Measurements from ENCODE around the gene PHLDA3. TPM values are rescaled to one million over a fixed set of nuclear protein-coding genes. Genes with fewer than 3 reads are reported as not detected.

Gene PHLDA3
- 8.8 and 9.2 TPM in 2 replicates for total RNA-seq

DNA sequence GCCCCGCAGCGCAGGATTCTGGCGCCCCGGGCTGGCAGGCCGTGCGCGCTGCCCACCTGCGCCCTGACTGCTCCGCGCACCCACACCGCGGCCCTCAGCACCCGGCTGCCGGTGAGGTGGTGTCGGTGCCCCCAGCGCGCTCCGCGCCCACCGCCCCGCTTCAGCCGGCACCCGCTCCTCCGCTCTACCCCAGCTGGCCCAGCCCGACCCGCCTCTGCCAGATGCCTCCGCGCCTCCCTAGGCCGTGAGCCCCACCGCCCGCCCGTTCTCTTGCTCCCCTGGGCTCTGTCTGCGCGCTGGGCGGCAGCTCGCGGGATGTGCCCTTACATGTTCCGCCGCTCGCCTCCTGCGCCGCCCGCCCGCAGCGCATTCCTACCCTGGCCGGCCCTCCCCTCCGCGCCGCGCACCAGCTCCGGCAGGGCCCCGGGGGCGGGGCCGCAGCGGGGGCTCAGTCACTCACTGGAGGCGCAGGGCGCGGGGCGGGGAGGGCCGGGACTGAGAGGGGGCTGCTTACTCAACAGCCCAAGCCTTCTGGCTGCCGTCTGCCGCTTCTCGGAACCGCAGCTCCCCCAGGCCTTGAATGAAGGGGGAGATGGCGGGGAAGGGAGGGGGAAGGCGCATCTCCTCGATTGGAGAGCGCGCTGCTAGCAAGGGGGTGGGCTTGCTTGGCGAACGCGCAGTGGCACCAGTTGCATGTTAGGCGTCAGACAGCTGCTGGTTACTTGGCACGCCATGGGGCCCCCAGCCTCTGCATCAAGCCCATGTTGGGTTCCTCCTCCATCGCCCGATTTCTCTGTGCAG, at the start of gene PHLDA3:
Gene PHLDA3 (minus strand): TSS at position 345 of the 801 bp plus-strand sequence. CDS start 402 bp downstream, outside the sequence.
- no peaks in the 10 kb centered on the region for H3K9me3 Mint-ChIP-seq
- DNase-seq (ENCODE audit: low spot score) = peak; percentile 62
- peaks cover 12% of the 10 kb centered on the region for H3K4me1 Mint-ChIP-seq (ENCODE audit: low read depth)
- H3K27ac Mint-ChIP-seq = no peak within 1 kb of the TSS
- intact Hi-C loops (cut with micrococcal nuclease) = loop anchor here (2.0 kb wide), 1 partner anchor 14 kb away; no protein-coding TSS in a partner anchor
- H3K27me3 Mint-ChIP-seq (ENCODE audit: low read depth) = peaks cover 27% of the 10 kb centered on the region
- peak within 1 kb of the TSS; percentile 81 for H3K4me3 Mint-ChIP-seq (ENCODE audit: low read depth)
- H3K36me3 Mint-ChIP-seq (ENCODE audit: low read depth) = peaks cover 12% of the 10 kb centered on the region

DNA sequence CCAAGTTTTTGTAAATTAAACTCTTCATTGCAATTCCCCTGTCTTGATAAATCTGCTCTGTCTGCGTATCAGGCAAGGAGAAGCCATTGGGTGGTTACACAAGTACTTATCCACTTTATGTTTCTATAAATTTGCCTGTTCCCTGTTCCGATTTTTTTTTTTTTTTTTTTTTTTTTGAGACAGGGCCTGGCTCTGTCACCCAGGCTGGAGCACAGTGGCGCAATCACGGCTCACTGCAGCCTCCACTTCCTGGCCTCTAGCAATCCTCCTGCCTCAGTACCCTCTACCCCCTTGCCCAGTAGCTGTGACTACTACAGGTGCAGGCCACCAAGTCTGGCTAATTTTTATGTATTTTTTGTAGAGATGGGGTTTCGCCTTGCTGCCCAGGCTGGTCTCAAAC, 49.1 kb upstream of the PHLDA3 start:
- no peak overlapping the region for H3K4me3 Mint-ChIP-seq (ENCODE audit: low read depth)
- intact Hi-C loops (cut with micrococcal nuclease) = no loop called here
- no peaks in the 10 kb centered on the region for H3K9me3 Mint-ChIP-seq
- H3K27ac Mint-ChIP-seq = no peak overlapping the region
- peaks cover 12% of the 10 kb centered on the region for H3K36me3 Mint-ChIP-seq (ENCODE audit: low read depth)
- no peak for DNase-seq (ENCODE audit: low spot score)
- H3K27me3 Mint-ChIP-seq (ENCODE audit: low read depth) = no peaks in the 10 kb centered on the region
- H3K4me1 Mint-ChIP-seq (ENCODE audit: low read depth) = peaks cover 10% of the 10 kb centered on the region

DNA sequence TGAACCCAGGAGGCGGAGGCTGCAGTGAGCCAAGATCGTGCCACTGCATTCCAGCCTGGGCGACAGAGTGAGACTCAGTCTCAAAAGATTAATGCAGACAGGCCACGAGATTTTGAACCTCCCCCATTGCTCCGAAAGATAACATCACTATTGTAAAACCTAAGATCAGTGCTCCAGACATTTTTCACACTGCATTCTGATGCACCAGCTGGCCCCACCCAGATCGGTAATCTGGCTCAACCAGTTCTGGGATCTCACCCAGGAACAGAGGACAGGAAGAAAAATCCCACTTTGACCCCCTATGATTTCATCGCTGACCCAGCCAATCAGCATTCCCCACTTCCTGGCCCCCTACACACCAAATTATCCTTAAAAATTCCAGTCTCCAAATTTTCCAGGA, 48.6 kb upstream of the PHLDA3 start:
- Mint-ChIP-seq H3K4me1 (ENCODE audit: low read depth) (peaks cover 10% of the 10 kb centered on the region), H3K9me3 (no peaks in the 10 kb centered on the region), H3K4me3 (ENCODE audit: low read depth) (no peak overlapping the region), H3K36me3 (ENCODE audit: low read depth) (peaks cover 11% of the 10 kb centered on the region), H3K27me3 (ENCODE audit: low read depth) (no peaks in the 10 kb centered on the region), H3K27ac (no peak overlapping the region)
- no peak for DNase-seq (ENCODE audit: low spot score)
- intact Hi-C loops (cut with micrococcal nuclease) = no loop called here

DNA sequence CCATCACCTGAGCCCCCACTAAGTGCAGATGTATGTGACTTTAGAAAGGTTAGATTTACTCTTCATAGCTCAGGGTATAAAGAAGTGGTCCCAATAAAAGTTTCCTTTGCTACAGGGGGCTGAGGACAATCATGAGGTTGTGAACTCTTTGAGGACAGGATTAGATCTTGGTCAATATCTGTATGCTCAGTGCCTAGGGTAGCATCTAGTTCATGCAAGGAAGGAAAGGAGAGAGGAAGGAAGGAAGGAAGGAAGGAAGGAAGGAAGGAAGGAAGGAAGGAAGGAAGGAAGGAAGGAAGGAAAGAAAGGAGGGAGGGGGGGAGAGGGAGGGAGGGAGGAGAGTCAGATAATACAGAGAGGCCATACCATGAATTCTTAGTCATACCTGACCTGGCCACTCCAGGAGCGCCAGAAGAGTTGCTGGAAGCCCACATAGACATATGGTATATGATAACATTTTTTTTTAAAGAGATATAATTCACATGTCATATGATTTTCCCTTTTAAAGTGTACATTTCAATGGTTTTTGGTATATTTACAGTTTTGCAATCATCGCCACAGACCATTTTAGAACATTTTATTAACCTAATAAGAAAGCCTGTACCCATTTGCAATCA, 47.6 kb upstream of the PHLDA3 start:
- Mint-ChIP-seq H3K4me1 (ENCODE audit: low read depth) (peaks cover 12% of the 10 kb centered on the region), H3K27me3 (ENCODE audit: low read depth) (no peaks in the 10 kb centered on the region), H3K36me3 (ENCODE audit: low read depth) (peaks cover under 1% of the 10 kb centered on the region), H3K4me3 (ENCODE audit: low read depth) (no peak overlapping the region), H3K9me3 (no peaks in the 10 kb centered on the region), H3K27ac (no peak overlapping the region)
- no peak for DNase-seq (ENCODE audit: low spot score)
- intact Hi-C loops (cut with micrococcal nuclease) = no loop called here

DNA sequence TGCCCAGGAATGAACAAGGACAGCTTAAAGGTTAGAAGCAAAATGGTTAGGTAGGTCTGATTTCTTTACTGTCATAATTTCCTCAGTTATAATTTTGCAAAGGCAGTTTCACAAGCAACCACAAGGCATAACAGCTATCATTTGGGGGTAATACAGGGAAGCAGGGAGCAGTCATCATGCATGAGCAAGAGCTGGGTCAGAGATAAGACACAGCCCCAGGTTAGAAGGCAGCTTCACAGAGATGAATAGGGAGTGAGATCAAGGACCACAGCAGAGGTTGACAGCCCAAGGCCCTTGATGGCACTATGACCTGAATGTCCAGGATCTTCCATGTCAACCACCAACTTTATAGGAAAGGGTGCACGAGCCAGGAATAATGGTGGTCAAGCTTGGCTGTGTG, 46.9 kb upstream of the PHLDA3 start:
- Mint-ChIP-seq H3K27ac (no peak overlapping the region), H3K36me3 (ENCODE audit: low read depth) (no peaks in the 10 kb centered on the region), H3K27me3 (ENCODE audit: low read depth) (no peaks in the 10 kb centered on the region), H3K9me3 (no peaks in the 10 kb centered on the region), H3K4me3 (ENCODE audit: low read depth) (no peak overlapping the region), H3K4me1 (ENCODE audit: low read depth) (peaks cover 12% of the 10 kb centered on the region)
- DNase-seq (ENCODE audit: low spot score) = no peak
- intact Hi-C loops (cut with micrococcal nuclease) = no loop called here

DNA sequence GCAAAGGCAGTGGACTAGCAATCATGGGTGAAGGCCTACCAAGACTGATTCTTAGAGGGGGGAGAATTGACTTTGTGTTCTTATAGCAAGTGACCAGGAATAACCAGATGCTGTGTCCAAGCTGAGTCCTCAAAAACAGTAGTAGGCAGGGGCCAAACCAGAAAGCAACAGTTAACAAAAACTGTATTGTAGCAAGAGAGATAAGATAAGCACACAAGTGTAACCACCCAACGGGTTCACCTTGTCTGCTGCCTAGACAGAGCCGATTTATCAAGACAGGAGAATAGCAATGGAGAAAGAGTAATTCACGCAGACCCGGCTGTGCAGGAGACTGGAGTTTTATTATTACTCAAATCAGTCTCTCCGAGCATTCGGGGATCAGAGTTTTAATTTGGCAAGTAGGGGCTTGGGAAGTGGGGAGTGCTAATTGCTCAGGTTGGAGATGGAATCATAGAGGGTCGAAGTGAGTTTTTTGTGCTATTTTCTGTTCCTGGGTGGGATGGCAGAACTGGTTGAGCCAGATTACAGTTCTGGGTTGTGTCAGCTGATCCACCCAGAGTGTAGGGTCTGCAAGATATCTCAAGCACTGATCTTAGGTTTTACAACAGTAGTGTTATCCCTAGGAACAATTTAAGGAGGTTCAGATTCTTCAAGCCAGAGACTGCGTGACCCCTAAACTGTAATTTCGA, 46.2 kb upstream of the PHLDA3 start:
- no peak overlapping the region for H3K4me3 Mint-ChIP-seq (ENCODE audit: low read depth)
- H3K27ac Mint-ChIP-seq = no peak overlapping the region

DNA sequence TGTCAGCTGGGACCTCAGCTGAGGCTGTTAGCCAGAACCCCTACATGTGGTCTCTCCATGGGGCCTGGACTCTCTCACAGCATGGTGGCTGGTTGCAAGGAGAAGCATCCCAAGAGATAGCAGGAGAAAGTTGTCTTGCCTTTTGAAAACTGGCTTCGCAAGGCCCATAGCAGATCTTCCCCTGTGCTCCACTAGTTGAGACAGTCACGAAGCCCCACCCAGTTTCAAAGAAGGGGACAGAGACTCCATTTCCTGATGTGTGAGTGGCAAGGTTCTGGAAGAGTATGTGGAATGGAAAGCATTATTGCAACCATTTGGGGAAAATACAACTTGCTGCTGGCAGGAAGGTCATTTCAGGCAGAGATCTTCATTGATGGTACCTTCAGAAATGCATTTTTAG, 45.5 kb upstream of the PHLDA3 start:
- no peaks in the 10 kb centered on the region for H3K27me3 Mint-ChIP-seq (ENCODE audit: low read depth)
- H3K27ac Mint-ChIP-seq = no peak overlapping the region
- no peak overlapping the region for H3K4me3 Mint-ChIP-seq (ENCODE audit: low read depth)
- peaks cover 16% of the 10 kb centered on the region for H3K4me1 Mint-ChIP-seq (ENCODE audit: low read depth)
- no peaks in the 10 kb centered on the region for H3K36me3 Mint-ChIP-seq (ENCODE audit: low read depth)
- intact Hi-C loops (cut with micrococcal nuclease) = no loop called here
- no peak for DNase-seq (ENCODE audit: low spot score)
- no peaks in the 10 kb centered on the region for H3K9me3 Mint-ChIP-seq

More for the DNA sequence above, 46.2 kb upstream of the PHLDA3 start:
- no peaks in the 10 kb centered on the region for H3K9me3 Mint-ChIP-seq
- intact Hi-C loops (cut with micrococcal nuclease) = no loop called here
- peaks cover 12% of the 10 kb centered on the region for H3K4me1 Mint-ChIP-seq (ENCODE audit: low read depth)
- H3K27me3 Mint-ChIP-seq (ENCODE audit: low read depth) = no peaks in the 10 kb centered on the region
- DNase-seq (ENCODE audit: low spot score) = no peak
- no peaks in the 10 kb centered on the region for H3K36me3 Mint-ChIP-seq (ENCODE audit: low read depth)

DNA sequence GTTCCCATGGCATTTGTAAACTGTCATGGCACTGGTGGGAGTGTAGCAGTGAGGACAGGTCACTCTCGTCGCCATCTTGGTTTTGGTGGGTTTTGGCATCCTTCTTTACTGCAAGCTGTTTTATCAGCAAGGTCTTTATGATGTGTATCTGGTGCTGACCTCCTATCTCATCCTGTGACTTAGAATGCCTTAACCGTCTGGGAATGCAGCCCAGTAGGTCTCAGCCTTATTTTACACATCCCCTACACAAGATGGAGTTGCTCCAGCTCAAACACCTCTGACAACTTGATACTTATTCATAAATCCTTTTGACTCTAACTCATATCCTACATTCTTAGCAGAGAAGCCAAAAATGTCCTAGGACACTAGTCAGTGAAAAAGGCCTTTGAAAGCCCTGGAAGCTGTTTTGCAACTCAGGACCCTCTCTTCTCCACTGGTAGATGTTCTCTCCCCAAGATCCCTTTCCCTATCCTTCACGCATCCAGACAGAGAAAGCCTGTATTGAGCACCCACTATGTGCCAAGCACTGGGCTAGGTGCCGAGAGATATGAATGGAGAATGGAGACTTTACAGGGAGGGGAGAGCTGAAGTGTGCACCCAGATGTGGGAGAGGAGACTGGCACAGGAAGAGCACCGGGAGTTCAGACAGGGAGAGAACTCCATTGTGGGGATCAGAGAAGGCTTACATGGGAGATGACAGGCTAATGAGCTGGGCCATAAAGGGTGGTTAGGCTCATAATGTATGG, 44.7 kb upstream of the PHLDA3 start:
- Mint-ChIP-seq H3K27ac (no peak overlapping the region), H3K9me3 (no peaks in the 10 kb centered on the region), H3K36me3 (ENCODE audit: low read depth) (no peaks in the 10 kb centered on the region), H3K27me3 (ENCODE audit: low read depth) (no peaks in the 10 kb centered on the region), H3K4me1 (ENCODE audit: low read depth) (peaks cover 19% of the 10 kb centered on the region), H3K4me3 (ENCODE audit: low read depth) (no peak overlapping the region)
- no peak for DNase-seq (ENCODE audit: low spot score)
- intact Hi-C loops (cut with micrococcal nuclease) = loop anchor here (1.0 kb wide), 2 partner anchors 31 to 65 kb away; no protein-coding TSS in a partner anchor

DNA sequence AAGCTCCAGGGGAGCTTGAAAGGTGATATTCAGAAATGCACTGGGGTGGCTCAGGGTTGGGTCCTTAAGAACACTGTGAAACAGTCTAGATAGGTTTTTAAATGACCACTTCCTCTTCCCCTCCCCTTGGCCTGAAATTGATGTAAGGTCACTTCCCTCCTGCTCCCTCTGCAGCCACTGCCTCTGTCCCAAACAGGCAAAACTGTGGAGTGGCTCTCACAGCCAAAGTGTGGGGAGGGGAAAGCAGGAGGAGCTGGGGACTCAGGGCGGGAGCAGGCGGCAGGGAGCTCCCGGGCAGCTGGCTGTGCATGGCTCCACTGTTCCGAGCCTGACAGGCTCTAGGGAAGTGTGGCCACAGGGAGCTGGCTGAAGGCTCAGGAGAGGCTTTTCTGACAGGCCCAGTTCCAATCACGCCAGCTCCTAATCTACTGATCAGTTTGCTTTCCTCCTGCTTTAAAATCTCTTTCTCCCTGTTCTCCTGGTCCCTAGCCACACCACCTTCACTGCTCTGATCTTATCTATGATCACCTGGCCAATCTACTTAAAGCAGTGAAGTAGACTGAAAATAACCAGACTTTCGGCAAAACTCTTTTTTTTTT, 43.1 kb upstream of the PHLDA3 start:
- no peaks in the 10 kb centered on the region for H3K9me3 Mint-ChIP-seq
- DNase-seq (ENCODE audit: low spot score) = no peak
- H3K36me3 Mint-ChIP-seq (ENCODE audit: low read depth) = no peaks in the 10 kb centered on the region
- H3K27me3 Mint-ChIP-seq (ENCODE audit: low read depth) = no peaks in the 10 kb centered on the region
- H3K27ac Mint-ChIP-seq = no peak overlapping the region
- intact Hi-C loops (cut with micrococcal nuclease) = no loop called here
- peaks cover 24% of the 10 kb centered on the region for H3K4me1 Mint-ChIP-seq (ENCODE audit: low read depth)
- H3K4me3 Mint-ChIP-seq (ENCODE audit: low read depth) = no peak overlapping the region

DNA sequence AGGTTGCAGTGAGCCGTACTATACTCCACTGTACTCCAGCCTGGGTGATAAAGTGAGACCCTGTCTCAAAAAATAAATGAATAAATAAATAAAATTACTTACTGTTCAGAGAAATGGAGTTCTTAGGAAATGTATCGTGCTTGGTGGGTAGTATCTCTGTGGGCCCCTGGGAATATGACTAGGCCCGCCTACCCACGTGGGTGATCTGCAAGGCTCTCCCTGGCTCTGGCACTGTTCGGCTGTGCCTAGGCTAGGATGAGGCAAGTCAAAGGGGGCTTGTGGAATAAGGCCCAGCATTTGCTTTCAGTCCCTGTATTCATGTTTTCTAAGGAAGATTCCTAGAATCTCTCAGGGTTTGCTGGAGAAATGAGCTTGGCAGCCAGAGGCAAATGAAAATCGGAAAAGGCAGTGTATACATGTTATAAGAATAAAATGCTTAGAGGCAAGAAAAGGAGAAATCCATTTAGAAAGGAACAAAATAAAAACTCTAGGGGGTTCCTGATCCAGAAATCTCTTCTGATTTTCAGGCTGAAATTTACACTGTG, 42.5 kb upstream of the PHLDA3 start:
- peaks cover 24% of the 10 kb centered on the region for H3K4me1 Mint-ChIP-seq (ENCODE audit: low read depth)
- no peaks in the 10 kb centered on the region for H3K36me3 Mint-ChIP-seq (ENCODE audit: low read depth)
- no peak overlapping the region for H3K4me3 Mint-ChIP-seq (ENCODE audit: low read depth)
- H3K9me3 Mint-ChIP-seq = no peaks in the 10 kb centered on the region
- no peaks in the 10 kb centered on the region for H3K27me3 Mint-ChIP-seq (ENCODE audit: low read depth)
- intact Hi-C loops (cut with micrococcal nuclease) = no loop called here
- H3K27ac Mint-ChIP-seq = no peak overlapping the region
- no peak for DNase-seq (ENCODE audit: low spot score)

DNA sequence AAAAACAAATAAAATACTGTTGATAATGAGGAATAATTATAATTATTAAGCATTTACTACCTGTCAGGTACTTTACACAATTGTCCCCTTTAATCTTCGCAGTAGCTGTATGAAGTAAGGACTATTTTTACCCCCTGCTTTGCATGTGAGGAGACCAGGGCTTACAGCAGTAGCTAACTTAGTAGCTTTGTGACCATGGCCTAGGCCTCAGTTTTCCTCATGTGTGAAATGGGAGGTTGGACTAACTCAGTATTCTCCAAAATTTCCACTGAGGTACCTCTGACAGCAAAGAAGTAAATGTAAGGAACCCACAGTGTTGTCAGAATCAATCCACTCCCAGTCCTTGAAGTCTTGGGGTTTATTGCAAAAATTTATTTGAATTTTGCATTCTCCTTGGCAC, 41.7 kb upstream of the PHLDA3 start:
- intact Hi-C loops (cut with micrococcal nuclease) = no loop called here
- H3K27ac Mint-ChIP-seq = no peak overlapping the region
- peaks cover 25% of the 10 kb centered on the region for H3K4me1 Mint-ChIP-seq (ENCODE audit: low read depth)
- H3K9me3 Mint-ChIP-seq = no peaks in the 10 kb centered on the region
- no peak for DNase-seq (ENCODE audit: low spot score)
- H3K36me3 Mint-ChIP-seq (ENCODE audit: low read depth) = no peaks in the 10 kb centered on the region
- no peak overlapping the region for H3K4me3 Mint-ChIP-seq (ENCODE audit: low read depth)
- H3K27me3 Mint-ChIP-seq (ENCODE audit: low read depth) = no peaks in the 10 kb centered on the region
